OCI-LY1 (cell line): ENCODE results near the gene EGFL7.

Experiments
- EZH2 ChIP-seq: fragments of 200-600 bp; sonication (generic), shearing (Covaris generic); IDR thresholded peaks from 2 replicates; pipeline ENCODE4 v1.8.0; 2017; ENCODE audit warnings: borderline replicate concordance, mixed run types, mild to moderate bottlenecking, antibody characterized with exemption, low read length, moderate library complexity, mixed read lengths
- TF ChIP-seq, protein P1 (sequence below): fragments of 200-600 bp; sonication (generic), shearing (Covaris generic); IDR thresholded peaks from 2 replicates; pipeline ENCODE4 v1.5.1; 2017; ENCODE audit warnings: mild to moderate bottlenecking, antibody characterized with exemption, low read length, moderate library complexity, mixed read lengths

- TF ChIP-seq, protein P1, sequence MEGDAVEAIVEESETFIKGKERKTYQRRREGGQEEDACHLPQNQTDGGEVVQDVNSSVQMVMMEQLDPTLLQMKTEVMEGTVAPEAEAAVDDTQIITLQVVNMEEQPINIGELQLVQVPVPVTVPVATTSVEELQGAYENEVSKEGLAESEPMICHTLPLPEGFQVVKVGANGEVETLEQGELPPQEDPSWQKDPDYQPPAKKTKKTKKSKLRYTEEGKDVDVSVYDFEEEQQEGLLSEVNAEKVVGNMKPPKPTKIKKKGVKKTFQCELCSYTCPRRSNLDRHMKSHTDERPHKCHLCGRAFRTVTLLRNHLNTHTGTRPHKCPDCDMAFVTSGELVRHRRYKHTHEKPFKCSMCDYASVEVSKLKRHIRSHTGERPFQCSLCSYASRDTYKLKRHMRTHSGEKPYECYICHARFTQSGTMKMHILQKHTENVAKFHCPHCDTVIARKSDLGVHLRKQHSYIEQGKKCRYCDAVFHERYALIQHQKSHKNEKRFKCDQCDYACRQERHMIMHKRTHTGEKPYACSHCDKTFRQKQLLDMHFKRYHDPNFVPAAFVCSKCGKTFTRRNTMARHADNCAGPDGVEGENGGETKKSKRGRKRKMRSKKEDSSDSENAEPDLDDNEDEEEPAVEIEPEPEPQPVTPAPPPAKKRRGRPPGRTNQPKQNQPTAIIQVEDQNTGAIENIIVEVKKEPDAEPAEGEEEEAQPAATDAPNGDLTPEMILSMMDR = no peak
- TF ChIP-seq EZH2 = no peak
Observed at GRCh38 chr9:136684799-136685198, 22.1 kb downstream of the EGFL7 start.
